HepG2 (cell line): Measurements from ENCODE around the gene MSANTD1. TPM values are rescaled to one million over a fixed set of nuclear protein-coding genes. Genes with fewer than 3 reads are reported as not detected.

ENCODE experiments used
- ATAC-seq: fragments of 200-7000 bp; cut with Tn5 transposase; 3 replicates; pipeline ENCODE4 v1.9.1; 2020; ENCODE audit warnings: mild to moderate bottlenecking, moderate library complexity
- BruUV-seq: library from RNA; stranded (reverse); fragments of 400-500 nt; replicated peaks from 2 replicates; lab custom pipeline; 2021; lab: Mats Ljungman, UMichigan
- CTCF ChIA-PET: fragments of 300-600 bp; formaldehyde crosslinking; extraction: SDS; loops from one replicate; lab custom pipeline; 2021; ENCODE audit warnings: low total read pairs, inconsistent platforms, low intra/inter-chr PET ratio; lab: Yijun Ruan, JAX
- POLR2A ChIA-PET: fragments of 350-600 bp; sonication (Branson Sonifier 250); formaldehyde crosslinking; loops from one replicate; lab custom pipeline; 2020; ENCODE audit warnings: antibody characterized with exemption, inconsistent platforms; lab: Yijun Ruan, JAX
- DNase-seq: peaks from one replicate; pipeline ENCODE4 v3.0.0-alpha.2; 2015; ENCODE audit warnings: low spot score
- FAIRE-seq: peaks from 3 replicates; lab custom pipeline; 2011; peaks lifted over from hg19 to GRCh38; lab: Jason Lieb, UNC
- H2AFZ ChIP-seq: one replicate; pipeline ENCODE4 v1.6.1; 2011; ENCODE audit warnings: low read length, inconsistent platforms
- H3K27ac ChIP-seq: fragments of 300-600 bp; 3 replicates; pipeline ENCODE4 v1.8.0; 2011; ENCODE audit warnings: mixed run types, mild to moderate bottlenecking, mixed read lengths, low read length, inconsistent platforms; ENCODE audit not compliant: insufficient read depth; ENCODE audit errors: extremely low read length
- H3K27me3 ChIP-seq, 2 experiments: fragments of 200-600 bp in 1 of 2; 2 replicates in 1 of 2; 3 replicates in 1 of 2; pipeline versions ENCODE4 v1.6.0 to v1.8.0; 2011; ENCODE audit warnings: low read length in 2 of 2, mild to moderate bottlenecking in 2 of 2, moderate library complexity in 2 of 2, inconsistent platforms in 1 of 2; ENCODE audit not compliant: insufficient read depth in 2 of 2, control insufficient read depth in 1 of 2
- H3K36me3 ChIP-seq, 2 experiments: fragments of 200-600 bp in 1 of 2; replicated peaks in 1 of 2; 2 replicates in 1 of 2; 3 replicates in 1 of 2; pipeline versions ENCODE4 v1.5.1 to v1.8.0; 2011; ENCODE audit warnings: low read length in 2 of 2, inconsistent platforms in 1 of 2; ENCODE audit not compliant: insufficient read depth in 2 of 2, control insufficient read depth in 1 of 2
- H3K4me1 ChIP-seq: 2 replicates; pipeline ENCODE4 v1.5.1; 2012; ENCODE audit warnings: low read length, inconsistent platforms; ENCODE audit not compliant: insufficient read depth
- H3K4me2 ChIP-seq: 2 replicates; pipeline ENCODE4 v1.6.0; 2011; ENCODE audit warnings: low read depth, low read length, inconsistent platforms
- H3K4me3 ChIP-seq, 3 experiments: fragments of 200-600 bp in 1 of 3; sonication (generic), shearing (Covaris generic) in 1 of 3; replicated peaks in 1 of 3; 2 replicates each; pipeline ENCODE4 v1.5.1; 2011 to 2016; ENCODE audit warnings: low read length in 3 of 3, inconsistent platforms in 2 of 3, low read depth in 2 of 3, mild to moderate bottlenecking in 2 of 3, control low read depth in 1 of 3, mixed read lengths in 1 of 3; ENCODE audit not compliant: insufficient read depth in 1 of 3
- H3K79me2 ChIP-seq: one replicate; pipeline ENCODE4 v1.6.1; 2011; ENCODE audit warnings: low read length, inconsistent platforms; ENCODE audit not compliant: insufficient read depth
- H3K9ac ChIP-seq: 2 replicates; pipeline ENCODE4 v1.6.0; 2011; ENCODE audit warnings: mild to moderate bottlenecking, low read depth, low read length, inconsistent platforms; ENCODE audit not compliant: insufficient read depth
- H3K9me3 ChIP-seq: 2 replicates; pipeline ENCODE4 v1.5.1; 2012; ENCODE audit warnings: mild to moderate bottlenecking, low read length
- H4K20me1 ChIP-seq: 2 replicates; pipeline ENCODE4 v1.6.0; 2011; ENCODE audit warnings: inconsistent platforms, mild to moderate bottlenecking, low read length, moderate library complexity; ENCODE audit not compliant: insufficient read depth
- CBX1 ChIP-seq: IDR thresholded peaks from one replicate; pipeline ENCODE4 v1.6.1; 2016; ENCODE audit warnings: antibody characterized with exemption, low read depth
- FOXK1 ChIP-seq: sonication (generic); formaldehyde crosslinking; IDR thresholded peaks from 2 replicates; pipeline ENCODE4 v1.4.0; 2020; ENCODE audit warnings: low read depth, missing genetic modification reagents, borderline replicate concordance
- HBP1 ChIP-seq: IDR thresholded peaks from 2 replicates; pipeline ENCODE4 v1.6.1; 2016; ENCODE audit warnings: low read depth, control low read depth
- MED13 ChIP-seq: sonication (generic); formaldehyde crosslinking; IDR thresholded peaks from 2 replicates; pipeline ENCODE4 v1.5.0; 2020; ENCODE audit warnings: missing genetic modification reagents
- PHF21A ChIP-seq: sonication (generic); formaldehyde crosslinking; IDR thresholded peaks from 2 replicates; pipeline ENCODE4 v1.5.0; 2020; ENCODE audit warnings: mild to moderate bottlenecking, missing genetic modification reagents
- THAP7 ChIP-seq: sonication (generic); formaldehyde crosslinking; IDR thresholded peaks from 2 replicates; pipeline ENCODE4 v1.8.1; 2023; ENCODE audit warnings: mild to moderate bottlenecking, missing genetic modification reagents
- U2AF1 ChIP-seq: fragments of 200-400 bp; formaldehyde crosslinking; optimal IDR thresholded peaks from 2 replicates; pipeline ENCODE3; 2017; ENCODE audit warnings: mild to moderate bottlenecking, low read depth, low read length
- ZBTB4 ChIP-seq: sonication (generic); formaldehyde crosslinking; IDR thresholded peaks from 2 replicates; pipeline ENCODE4 v1.4.0; 2020; ENCODE audit warnings: missing genetic modification reagents, mild to moderate bottlenecking, borderline replicate concordance
- ZGPAT ChIP-seq: IDR thresholded peaks from 2 replicates; pipeline ENCODE4 v1.6.1; 2016; ENCODE audit warnings: mild to moderate bottlenecking
- WGBS: methylation state at CpG from one replicate; pipeline ENCODE4 v1.1.6; 2017; ENCODE audit warnings: low lambda C conversion rate; 5-methylcytosine and 5-hydroxymethylcytosine counted together
- in situ Hi-C: cut with HindIII; loops from 2 replicates; pipeline ENCODE4 v1.10.0; 2017; ENCODE audit warnings: low pct_unique_long_range_greater_than_20kb; ENCODE audit not compliant: extremely low pct_ligation_motif_present
- intact Hi-C: fragments of 100-400 bp; cut with micrococcal nuclease; formaldehyde crosslinking; loops from one replicate; pipeline ENCODE4 v1.10.0; 2022; ENCODE audit not compliant: unreplicated experiment
- polyA plus RNA-seq, 8 experiments: library from polyadenylated mRNA; depleted of rRNA in 3 of 8; stranded (reverse) in 7 of 8; unstranded in 1 of 8; fragments of >200 nt; fragmentation: Illumina TruSeq in 4 of 8; extraction: Trizol in 4 of 8; gene quantifications; 2 replicates each; pipeline versions ENCODE4 v1.2.1 to v1.2.3, GENCODE V29; 2011 to 2016; ENCODE audit warnings: low read depth in 4 of 8, missing spikeins in 1 of 8, mixed read lengths in 1 of 8; ENCODE audit not compliant: insufficient read depth in 1 of 8
- total RNA-seq, 5 experiments: library from RNA; depleted of rRNA; stranded (reverse); fragments of >200 nt; fragmentation: Illumina TruSeq; extraction: Trizol; gene quantifications; 2 replicates each; pipeline ENCODE4 v1.2.3, GENCODE V29; 2016; ENCODE audit warnings: low read depth in 1 of 5

The MSANTD1 gene
- total and polyA plus RNA-seq, 2 of the 13 experiments (the other 11 are each of a cell fraction or from before 2014, with no cell fraction given) = 0.22 to 0.40 TPM

GRCh38 chr4:3271131-3271530 is 22.2 kb downstream of the MSANTD1 start:
- 55% methylated on average over 14 of the region's 14 CpGs for WGBS
- Histone ChIP-seq H3K9ac (no peak overlapping the region), H3K27ac (no peak overlapping the region), H3K4me3 (no peak overlapping the region), H3K4me1 (peaks cover 33% of the 10 kb centered on the region), H3K27me3 (peaks cover 0 to 31% of the 10 kb centered on the region in 2 experiments), H3K79me2 (no peaks in the 10 kb centered on the region), H3K36me3 (no peaks in the 10 kb centered on the region), H4K20me1 (no peaks in the 10 kb centered on the region), H2AFZ (no peak overlapping the region), H3K9me3 (no peaks in the 10 kb centered on the region), H3K4me2 (no peak overlapping the region)
- ChIA-PET POLR2A (no interaction called here), CTCF (no interaction called here)
- ATAC-seq = no peak
- BruUV-seq = no TSS peak
- no peak for DNase-seq
- intact Hi-C loops = no loop called here
- FAIRE-seq = no peak
- in situ Hi-C loops = no loop called here
- TF ChIP-seq THAP7 (CRISPR knock-in tag) (no peak), U2AF1 (no peak), PHF21A (no peak), FOXK1 (CRISPR knock-in tag) (no peak), ZGPAT (CRISPR knock-in tag) (no peak), MED13 (CRISPR knock-in tag) (no peak), CBX1 (no peak), ZBTB4 (CRISPR knock-in tag) (no peak), HBP1 (CRISPR knock-in tag) (no peak)
